H9 (cell line): ENCODE measurements around the gene TTC3. TPM values are rescaled to one million over a fixed set of nuclear protein-coding genes. Genes with fewer than 3 reads are reported as not detected.

Source experiments
- DNase-seq: peaks from one replicate; pipeline ENCODE4 v3.0.0-alpha.2; 2017
- H2AFZ ChIP-seq: one replicate; pipeline ENCODE4 v1.6.1; 2013; ENCODE audit warnings: mild to moderate bottlenecking, low read length, control low read depth, moderate library complexity
- H2AK5ac ChIP-seq: 2 replicates; pipeline ENCODE4 v1.6.1; 2013; ENCODE audit warnings: low read length, control low read depth, mixed read lengths; ENCODE audit not compliant: insufficient read length
- H2BK120ac ChIP-seq: one replicate; pipeline ENCODE4 v1.6.1; 2013; ENCODE audit warnings: low read depth, mild to moderate bottlenecking, low read length, control low read depth, inconsistent platforms; ENCODE audit not compliant: poor library complexity, severe bottlenecking
- H2BK12ac ChIP-seq: 2 replicates; pipeline ENCODE4 v1.6.1; 2013; ENCODE audit warnings: low read length, control low read depth, mixed read lengths, low read depth; ENCODE audit not compliant: insufficient read length
- H2BK15ac ChIP-seq: 2 replicates; pipeline ENCODE4 v1.6.1; 2013; ENCODE audit warnings: low read depth, low read length, control low read depth
- H2BK20ac ChIP-seq: one replicate; pipeline ENCODE4 v1.6.1; 2013; ENCODE audit warnings: low read depth, mild to moderate bottlenecking, low read length, control low read depth, inconsistent platforms; ENCODE audit not compliant: poor library complexity, severe bottlenecking
- H2BK5ac ChIP-seq: 2 replicates; pipeline ENCODE4 v1.6.1; 2013; ENCODE audit warnings: low read length, control low read depth, mixed read lengths; ENCODE audit not compliant: insufficient read length
- H3K14ac ChIP-seq: 2 replicates; pipeline ENCODE4 v1.6.1; 2013; ENCODE audit warnings: low read length, control low read depth; ENCODE audit not compliant: insufficient read depth
- H3K18ac ChIP-seq: 2 replicates; pipeline ENCODE4 v1.6.1; 2013; ENCODE audit warnings: low read depth, mild to moderate bottlenecking, mixed read lengths, low read length, control low read depth; ENCODE audit not compliant: insufficient read length
- H3K23ac ChIP-seq: 2 replicates; pipeline ENCODE4 v1.6.1; 2013; ENCODE audit warnings: low read length, control low read depth, mixed read lengths, low read depth; ENCODE audit not compliant: insufficient read length
- H3K23me2 ChIP-seq: 2 replicates; pipeline ENCODE4 v1.6.1; 2013; ENCODE audit warnings: low read depth, mild to moderate bottlenecking, mixed read lengths, low read length, control low read depth; ENCODE audit not compliant: insufficient read length, poor library complexity, severe bottlenecking
- H3K27ac ChIP-seq: 2 replicates; pipeline ENCODE4 v1.5.1; 2013; ENCODE audit warnings: low read length, control low read depth, mixed read lengths, low read depth; ENCODE audit not compliant: insufficient read length
- H3K27me3 ChIP-seq: 2 replicates; pipeline ENCODE4 v1.6.1; 2013; ENCODE audit warnings: low read length, control low read depth, inconsistent platforms; ENCODE audit not compliant: insufficient read depth
- H3K4ac ChIP-seq: 2 replicates; pipeline ENCODE4 v1.6.1; 2013; ENCODE audit warnings: low read depth, mild to moderate bottlenecking, control low read depth, inconsistent platforms, low read length, moderate library complexity
- H3K4me1 ChIP-seq: 2 replicates; pipeline ENCODE4 v1.6.1; 2013; ENCODE audit warnings: low read length, control low read depth, inconsistent platforms; ENCODE audit not compliant: insufficient read depth
- H3K4me2 ChIP-seq: 2 replicates; pipeline ENCODE4 v1.6.1; 2013; ENCODE audit warnings: low read length, control low read depth, mixed read lengths; ENCODE audit not compliant: insufficient read length, insufficient read depth
- H3K56ac ChIP-seq: 2 replicates; pipeline ENCODE4 v1.6.1; 2013; ENCODE audit warnings: low read depth, mild to moderate bottlenecking, mixed read lengths, low read length, control low read depth; ENCODE audit not compliant: insufficient read length
- H3K79me1 ChIP-seq: 2 replicates; pipeline ENCODE4 v1.6.1; 2013; ENCODE audit warnings: low read depth, mild to moderate bottlenecking, moderate library complexity, low read length, control low read depth, inconsistent platforms; ENCODE audit not compliant: insufficient read depth, poor library complexity, severe bottlenecking
- H3K79me2 ChIP-seq: 2 replicates; pipeline ENCODE4 v1.6.1; 2013; ENCODE audit warnings: low read length, control low read depth, inconsistent platforms; ENCODE audit not compliant: insufficient read depth
- H3K9ac ChIP-seq: 2 replicates; pipeline ENCODE4 v1.6.1; 2013; ENCODE audit warnings: low read length, control low read depth, mixed read lengths; ENCODE audit not compliant: insufficient read length; ENCODE audit errors: extremely low read depth
- H3K9me3 ChIP-seq: one replicate; pipeline ENCODE4 v1.6.1; 2013; ENCODE audit warnings: low read depth, low read length, inconsistent platforms; ENCODE audit not compliant: control insufficient read depth
- H3T11ph ChIP-seq: one replicate; pipeline ENCODE4 v1.6.1; 2013; ENCODE audit warnings: mild to moderate bottlenecking, low read length, control low read depth, inconsistent platforms
- H4K20me1 ChIP-seq: one replicate; pipeline ENCODE4 v1.6.1; 2013; ENCODE audit not compliant: control insufficient read depth, insufficient read length, insufficient read depth
- H4K5ac ChIP-seq: 2 replicates; pipeline ENCODE4 v1.6.1; 2013; ENCODE audit warnings: low read depth, mild to moderate bottlenecking, mixed read lengths, low read length, control low read depth; ENCODE audit not compliant: insufficient read length
- H4K8ac ChIP-seq: replicated peaks from 2 replicates; pipeline ENCODE4 v1.6.1; 2013; ENCODE audit warnings: low read length, control low read depth, mixed read lengths, low read depth; ENCODE audit not compliant: insufficient read length
- H4K91ac ChIP-seq: 2 replicates; pipeline ENCODE4 v1.6.1; 2013; ENCODE audit warnings: low read depth, mild to moderate bottlenecking, moderate library complexity, mixed read lengths, low read length, control low read depth; ENCODE audit not compliant: insufficient read length
- H3K27ac Mint-ChIP-seq, 3 experiments: 2 replicates in 2 of 3; 3 replicates in 1 of 3; pipeline ENCODE4 v1.8.0; 2020 to 2021; ENCODE audit warnings: mixed read lengths in 3 of 3, mild to moderate bottlenecking in 1 of 3, moderate library complexity in 1 of 3
- H3K27me3 Mint-ChIP-seq: 2 replicates; pipeline ENCODE4 v1.8.0; 2021; ENCODE audit warnings: low read depth, mild to moderate bottlenecking, moderate library complexity, mixed read lengths
- H3K36me3 Mint-ChIP-seq, 3 experiments: 2 replicates in 2 of 3; 3 replicates in 1 of 3; pipeline ENCODE4 v1.8.0; 2020 to 2021; ENCODE audit warnings: low read depth in 3 of 3, mixed read lengths in 3 of 3; ENCODE audit not compliant: insufficient read depth in 1 of 3
- H3K4me1 Mint-ChIP-seq, 2 experiments: 2 replicates each; pipeline ENCODE4 v1.8.0; 2020; ENCODE audit warnings: mixed read lengths in 2 of 2
- H3K4me3 Mint-ChIP-seq, 2 experiments: 2 replicates in 1 of 2; 3 replicates in 1 of 2; pipeline ENCODE4 v1.8.0; 2020 to 2021; ENCODE audit warnings: mild to moderate bottlenecking in 2 of 2, mixed read lengths in 2 of 2, moderate library complexity in 1 of 2
- H3K9me3 Mint-ChIP-seq, 2 experiments: 2 replicates in 1 of 2; 3 replicates in 1 of 2; pipeline ENCODE4 v1.8.0; 2020; ENCODE audit warnings: mild to moderate bottlenecking in 2 of 2, mixed read lengths in 2 of 2, moderate library complexity in 1 of 2
- WGBS: extraction: QIAGEN DNeasy Blood & Tissue Kit; methylation state at CpG from one replicate; pipeline ENCODE4 v1.1.7; 2013; ENCODE audit warnings: missing lambda C conversion rate, low lambda C conversion rate, mixed read lengths; ENCODE audit not compliant: insufficient read length; ENCODE audit errors: extremely low coverage; 5-methylcytosine and 5-hydroxymethylcytosine counted together
- total RNA-seq: library from RNA; stranded (reverse); gene quantifications from 2 replicates; pipeline ENCODE4 v1.2.1, GENCODE V29; 2021
- TF ChIP-seq, protein P1 (sequence below): fragments of 200-600 bp; sonication (generic); conservative IDR thresholded peaks from 3 replicates; pipeline ENCODE4 v1.8.0; 2021; ENCODE audit warnings: antibody characterized with exemption, mild to moderate bottlenecking

The TTC3 gene
- total RNA-seq, 1 experiment from 2014 or later = 46.5 TPM

DNA sequence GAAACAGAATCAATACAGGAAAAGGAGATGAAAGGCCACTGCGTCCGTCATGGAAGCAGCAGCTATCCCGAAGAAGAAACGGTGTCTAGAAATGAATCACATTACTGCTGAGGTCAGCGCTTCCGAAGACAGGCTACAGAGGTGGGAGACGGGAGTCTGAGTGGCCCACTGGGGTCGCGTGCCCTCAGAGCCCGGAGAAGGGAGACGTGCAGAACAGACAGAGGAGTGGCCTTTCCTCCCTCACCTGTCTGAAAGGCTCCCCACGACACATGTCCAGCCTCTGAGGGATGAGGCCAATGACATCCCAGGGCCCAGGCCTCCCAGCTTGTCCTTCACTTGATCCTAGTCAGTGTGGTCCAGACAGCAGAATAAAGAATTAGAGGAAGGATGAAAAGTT is 158.2 kb downstream of the TTC3 start:
- Mint-ChIP-seq H3K9me3 (no peaks in the 10 kb centered on the region), H3K4me1 (no peaks in the 10 kb centered on the region), H3K36me3 (peaks cover 45 to 74% (median 70%) of the 10 kb centered on the region in 3 experiments), H3K4me3 (no peak overlapping the region), H3K27ac (peak overlapping the region; percentile 52 to 59 (median 59); a peak in 4 of 7 replicates), H3K27me3 (no peaks in the 10 kb centered on the region)
- TF ChIP-seq, protein P1, sequence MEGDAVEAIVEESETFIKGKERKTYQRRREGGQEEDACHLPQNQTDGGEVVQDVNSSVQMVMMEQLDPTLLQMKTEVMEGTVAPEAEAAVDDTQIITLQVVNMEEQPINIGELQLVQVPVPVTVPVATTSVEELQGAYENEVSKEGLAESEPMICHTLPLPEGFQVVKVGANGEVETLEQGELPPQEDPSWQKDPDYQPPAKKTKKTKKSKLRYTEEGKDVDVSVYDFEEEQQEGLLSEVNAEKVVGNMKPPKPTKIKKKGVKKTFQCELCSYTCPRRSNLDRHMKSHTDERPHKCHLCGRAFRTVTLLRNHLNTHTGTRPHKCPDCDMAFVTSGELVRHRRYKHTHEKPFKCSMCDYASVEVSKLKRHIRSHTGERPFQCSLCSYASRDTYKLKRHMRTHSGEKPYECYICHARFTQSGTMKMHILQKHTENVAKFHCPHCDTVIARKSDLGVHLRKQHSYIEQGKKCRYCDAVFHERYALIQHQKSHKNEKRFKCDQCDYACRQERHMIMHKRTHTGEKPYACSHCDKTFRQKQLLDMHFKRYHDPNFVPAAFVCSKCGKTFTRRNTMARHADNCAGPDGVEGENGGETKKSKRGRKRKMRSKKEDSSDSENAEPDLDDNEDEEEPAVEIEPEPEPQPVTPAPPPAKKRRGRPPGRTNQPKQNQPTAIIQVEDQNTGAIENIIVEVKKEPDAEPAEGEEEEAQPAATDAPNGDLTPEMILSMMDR = no peak
- Histone ChIP-seq H3T11ph (no peak overlapping the region), H3K27ac (no peak overlapping the region), H2AK5ac (no peak overlapping the region), H2BK120ac (no peak overlapping the region), H3K14ac (no peak overlapping the region), H3K9ac (no peak overlapping the region), H3K4me2 (no peak overlapping the region), H2AFZ (no peak overlapping the region), H3K23ac (no peak overlapping the region), H3K23me2 (no peaks in the 10 kb centered on the region), H4K91ac (no peak overlapping the region), H4K8ac (no peak overlapping the region), H2BK15ac (no peak overlapping the region), H3K4me1 (no peaks in the 10 kb centered on the region), H4K20me1 (no peaks in the 10 kb centered on the region), H3K79me2 (no peaks in the 10 kb centered on the region), H3K79me1 (no peaks in the 10 kb centered on the region), H2BK20ac (no peak overlapping the region), H3K27me3 (no peaks in the 10 kb centered on the region), H4K5ac (no peak overlapping the region), H2BK12ac (no peak overlapping the region), H3K9me3 (no peaks in the 10 kb centered on the region), H3K4ac (no peak overlapping the region), H3K56ac (no peak overlapping the region), H2BK5ac (no peak overlapping the region), H3K18ac (no peak overlapping the region)
- no CpG with 5 or more reads among the region's 12 CpGs for WGBS
- no peak for DNase-seq
